ENCODE results near the gene RAB31. TPM values are rescaled to one million over a fixed set of nuclear protein-coding genes. Genes with fewer than 3 reads are reported as not detected.
"Not testable (repeated sequence)": the region's sequence is repeated elsewhere in the genome, so short reads cannot be mapped to it uniquely, and the experiment has no call there.

The RAB31 gene
- total RNA-seq, 2 donors from 2014 or later = 7.7 to 86.9 TPM

- 77% methylated on average over 11 of the region's 11 CpGs for WGBS
- Histone ChIP-seq H3K4me3 (no peak overlapping the region), H3K36me3 (no peaks in the 10 kb centered on the region), H3K9me3 (no peaks in the 10 kb centered on the region), H3K4me1 (replicated peaks) (no peaks in the 10 kb centered on the region), H3K27me3 (replicated peaks; ENCODE audit: insufficient read depth) (no peaks in the 10 kb centered on the region), H3K27ac (no peak overlapping the region)
- intact Hi-C loops (cut with DNase I) = no loop called here
- no peak for DNase-seq (ENCODE audit: low spot score)
- TF ChIP-seq POLR2AphosphoS5 (IDR thresholded peaks at IDR 0.05) (no peak), POLR2A (IDR thresholded peaks at IDR 0.05) (no peak), CTCF (IDR thresholded peaks at IDR 0.05) (no peak)
Observed at GRCh38 chr18:9898792-9899549, 190.9 kb downstream of the RAB31 start.

- H3K9me3 ChIP-seq; H3K27ac ChIP-seq; intact Hi-C loops (cut with DNase I); H3K36me3 ChIP-seq; H3K27me3 ChIP-seq (replicated peaks; ENCODE audit: insufficient read depth); H3K4me3 ChIP-seq; DNase-seq (ENCODE audit: low spot score); H3K4me1 ChIP-seq (replicated peaks): not testable (repeated sequence)
- 93% methylated on average over 1 of the region's 1 CpG for WGBS
Observed at GRCh38 chr18:9899550-9899930, 191.4 kb downstream of the RAB31 start.

GRCh38 chr18:9900699-9901098 lies 192.6 kb downstream of the RAB31 start:
- Histone ChIP-seq H3K9me3 (no peaks in the 10 kb centered on the region), H3K27me3 (replicated peaks; ENCODE audit: insufficient read depth) (no peaks in the 10 kb centered on the region), H3K4me1 (replicated peaks) (no peaks in the 10 kb centered on the region), H3K36me3 (no peaks in the 10 kb centered on the region), H3K4me3 (no peak overlapping the region), H3K27ac (no peak overlapping the region)
- WGBS = 83% methylated on average over 7 of the region's 7 CpGs
- DNase-seq (ENCODE audit: low spot score) = no peak
- no peak for TF ChIP-seq CTCF (IDR thresholded peaks at IDR 0.05)
- no peak for TF ChIP-seq POLR2A (IDR thresholded peaks at IDR 0.05)
- TF ChIP-seq POLR2AphosphoS5 (IDR thresholded peaks at IDR 0.05) = no peak
- intact Hi-C loops (cut with DNase I) = no loop called here

GRCh38 chr18:9901377-9901776 lies 193.3 kb downstream of the RAB31 start:
- H3K27me3 ChIP-seq (replicated peaks; ENCODE audit: insufficient read depth) = no peaks in the 10 kb centered on the region
- DNase-seq (ENCODE audit: low spot score) = no peak
- TF ChIP-seq POLR2A (IDR thresholded peaks at IDR 0.05) (no peak), POLR2AphosphoS5 (IDR thresholded peaks at IDR 0.05) (no peak)
- intact Hi-C loops (cut with DNase I) = no loop called here
- no peak overlapping the region for H3K27ac ChIP-seq
- 79% methylated on average over 3 of the region's 3 CpGs for WGBS
- no peaks in the 10 kb centered on the region for H3K36me3 ChIP-seq
- H3K9me3 ChIP-seq = no peaks in the 10 kb centered on the region
- no peaks in the 10 kb centered on the region for H3K4me1 ChIP-seq (replicated peaks)
- H3K4me3 ChIP-seq = no peak overlapping the region

GRCh38 chr18:9902264-9902663 lies 194.2 kb downstream of the RAB31 start:
- H3K4me3 ChIP-seq; H3K36me3 ChIP-seq; DNase-seq (ENCODE audit: low spot score); H3K9me3 ChIP-seq; H3K27me3 ChIP-seq (replicated peaks; ENCODE audit: insufficient read depth); H3K27ac ChIP-seq; intact Hi-C loops (cut with DNase I); H3K4me1 ChIP-seq (replicated peaks): not testable (repeated sequence)
- WGBS = 94% methylated on average over 14 of the region's 14 CpGs

- no peak overlapping the region for H3K4me3 ChIP-seq
- H3K9me3 ChIP-seq = no peaks in the 10 kb centered on the region
- no peak for TF ChIP-seq POLR2AphosphoS5 (IDR thresholded peaks at IDR 0.05)
- TF ChIP-seq POLR2A (IDR thresholded peaks at IDR 0.05) = no peak
- no peak for TF ChIP-seq CTCF (IDR thresholded peaks at IDR 0.05)
- 75% methylated on average over 10 of the region's 10 CpGs for WGBS
- no peaks in the 10 kb centered on the region for H3K27me3 ChIP-seq (replicated peaks; ENCODE audit: insufficient read depth)
- intact Hi-C loops (cut with DNase I) = no loop called here
- no peaks in the 10 kb centered on the region for H3K4me1 ChIP-seq (replicated peaks)
- DNase-seq (ENCODE audit: low spot score) = no peak
- H3K36me3 ChIP-seq = no peaks in the 10 kb centered on the region
- H3K27ac ChIP-seq = no peak overlapping the region
Observed at GRCh38 chr18:9902832-9903231, 194.7 kb downstream of the RAB31 start.
